Panc1 (cell line): ENCODE results near the gene FAM169A. TPM values are rescaled to one million over a fixed set of nuclear protein-coding genes. Genes with fewer than 3 reads are reported as not detected.
A peak's percentile ranks its signal among the peaks of the same experiment; 100 is the strongest.

Experiments
- ATAC-seq: fragments of 200-7000 bp; cut with Tn5 transposase; 2 replicates; pipeline ENCODE4 v1.9.1; 2020; ENCODE audit warnings: mild to moderate bottlenecking, moderate library complexity
- BruUV-seq: library from RNA; stranded (reverse); fragments of 400-500 nt; replicated peaks from 2 replicates; lab custom pipeline; 2021; lab: Mats Ljungman, UMichigan
- CTCF ChIA-PET: fragments of 300-600 bp; sonication (Branson Sonifier 250); formaldehyde crosslinking; loops from one replicate; lab custom pipeline; 2022; ENCODE audit warnings: antibody characterized with exemption; lab: Charles Lee
- POLR2A ChIA-PET: fragments of 300-600 bp; sonication (Branson Sonifier 250); formaldehyde crosslinking; loops from one replicate; lab custom pipeline; 2022; ENCODE audit warnings: antibody characterized with exemption; lab: Charles Lee
- DNase-seq: peaks from one replicate; pipeline ENCODE4 v3.0.0-alpha.2; 2010; ENCODE audit warnings: low read depth, low spot score
- H3K27ac ChIP-seq: 2 replicates; pipeline ENCODE4 v1.5.1; 2011; ENCODE audit warnings: mild to moderate bottlenecking, low read length, inconsistent platforms
- H3K27me3 ChIP-seq: fragments of 200-500 bp; sonication (Bioruptor generic); 2 replicates; pipeline ENCODE4 v1.6.0; 2014; ENCODE audit warnings: low read length, inconsistent platforms; ENCODE audit not compliant: control insufficient read depth, insufficient read depth
- H3K36me3 ChIP-seq: fragments of 200-500 bp; sonication (Bioruptor generic); 2 replicates; pipeline ENCODE4 v1.5.1; 2014; ENCODE audit warnings: inconsistent platforms, mild to moderate bottlenecking, low read length, moderate library complexity; ENCODE audit not compliant: control insufficient read depth, insufficient read depth
- H3K4me1 ChIP-seq: 2 replicates; pipeline ENCODE4 v1.5.1; 2011; ENCODE audit warnings: inconsistent platforms, mild to moderate bottlenecking, low read length, moderate library complexity; ENCODE audit not compliant: control insufficient read depth, insufficient read depth
- H3K4me3 ChIP-seq, 2 experiments: 2 replicates each; pipeline ENCODE4 v1.5.1; 2011 to 2012; ENCODE audit warnings: low read depth in 2 of 2, low read length in 2 of 2, mild to moderate bottlenecking in 2 of 2, inconsistent platforms in 1 of 2, moderate library complexity in 1 of 2
- H3K9me3 ChIP-seq: fragments of 200-500 bp; sonication (Bioruptor generic); 2 replicates; pipeline ENCODE4 v1.5.1; 2014; ENCODE audit warnings: low read depth, mild to moderate bottlenecking, inconsistent platforms, low read length, moderate library complexity; ENCODE audit not compliant: control insufficient read depth, insufficient read depth
- POLR2AphosphoS5 ChIP-seq: IDR thresholded peaks from 2 replicates; pipeline ENCODE4 v1.6.1; 2012; ENCODE audit warnings: mild to moderate bottlenecking, low read depth, low read length, moderate library complexity
- SIN3A ChIP-seq: IDR thresholded peaks from 2 replicates; pipeline ENCODE4 v1.6.1; 2012; ENCODE audit warnings: low read depth, mild to moderate bottlenecking, low read length, moderate library complexity, borderline replicate concordance; ENCODE audit not compliant: insufficient read depth
- TCF7L2 ChIP-seq: IDR thresholded peaks from 2 replicates; pipeline ENCODE4 v1.6.1; 2011; ENCODE audit warnings: mild to moderate bottlenecking, low read depth, low read length, inconsistent platforms
- in situ Hi-C: cut with HindIII; loops from 2 replicates; pipeline ENCODE4 v1.10.0; 2016; ENCODE audit warnings: low sequenced_read_pairs, low pct_unique_long_range_greater_than_20kb
- intact Hi-C: fragments of 100-400 bp; cut with micrococcal nuclease; formaldehyde crosslinking; loops from one replicate; pipeline ENCODE4 v1.10.0; 2022; ENCODE audit not compliant: unreplicated experiment
- total RNA-seq: library from RNA; stranded (reverse); gene quantifications from one replicate; pipeline ENCODE4 v1.2.1, GENCODE V29; 2021; ENCODE audit not compliant: unreplicated experiment
- TF ChIP-seq, protein P1 (sequence below), 2 experiments: IDR thresholded peaks; 2 replicates each; pipeline ENCODE4 v1.6.1; 2011 to 2012; ENCODE audit warnings: low read depth in 2 of 2, control low read depth in 1 of 2, low read length in 1 of 2, mild to moderate bottlenecking in 1 of 2, moderate library complexity in 1 of 2; ENCODE audit not compliant: insufficient read depth in 1 of 2
- TF ChIP-seq, protein P2 (sequence below): fragments of 450-650 bp; IDR thresholded peaks from 2 replicates; pipeline ENCODE4 v1.5.1; 2017; ENCODE audit warnings: mild to moderate bottlenecking

The FAM169A gene
- total RNA-seq, 1 experiment from 2014 or later = 23.1 TPM

DNA sequence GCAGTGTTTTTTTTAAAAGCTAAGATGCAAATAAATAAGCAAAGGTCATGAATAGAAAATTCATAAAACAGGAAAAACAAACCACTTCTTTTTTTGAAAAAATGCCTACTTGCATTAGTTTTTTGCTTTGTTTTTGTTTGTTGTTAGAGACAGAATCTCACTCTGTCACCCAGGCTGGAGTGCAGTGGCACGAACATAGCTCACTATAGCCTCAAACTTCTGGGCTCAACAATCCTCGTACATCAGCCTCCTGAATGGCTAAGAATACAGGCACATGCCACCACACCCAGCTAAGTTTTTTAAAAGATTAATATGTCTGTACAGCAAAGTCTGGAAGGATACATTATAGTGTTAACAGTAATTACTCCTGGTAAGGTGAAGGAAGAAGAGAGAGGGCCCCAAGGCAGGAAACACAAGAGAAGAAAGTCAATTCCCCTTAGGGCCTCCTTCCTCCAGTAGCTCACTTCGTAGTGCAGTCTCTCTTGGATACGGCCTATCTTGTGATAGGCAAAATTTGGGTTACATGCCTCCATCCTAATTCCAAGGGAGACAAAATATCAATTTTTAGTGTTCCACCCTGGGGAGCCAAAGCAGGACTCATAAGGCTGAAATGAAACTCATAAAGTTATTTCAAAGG lies 15.3 kb downstream of the FAM169A start:
- in situ Hi-C loops = no loop called here
- no peaks in the 10 kb centered on the region for H3K9me3 ChIP-seq
- no TSS peak for BruUV-seq
- H3K4me1 ChIP-seq = peaks cover 19% of the 10 kb centered on the region
- intact Hi-C loops = no loop called here
- TF ChIP-seq SIN3A = no peak
- TF ChIP-seq, protein P1, sequence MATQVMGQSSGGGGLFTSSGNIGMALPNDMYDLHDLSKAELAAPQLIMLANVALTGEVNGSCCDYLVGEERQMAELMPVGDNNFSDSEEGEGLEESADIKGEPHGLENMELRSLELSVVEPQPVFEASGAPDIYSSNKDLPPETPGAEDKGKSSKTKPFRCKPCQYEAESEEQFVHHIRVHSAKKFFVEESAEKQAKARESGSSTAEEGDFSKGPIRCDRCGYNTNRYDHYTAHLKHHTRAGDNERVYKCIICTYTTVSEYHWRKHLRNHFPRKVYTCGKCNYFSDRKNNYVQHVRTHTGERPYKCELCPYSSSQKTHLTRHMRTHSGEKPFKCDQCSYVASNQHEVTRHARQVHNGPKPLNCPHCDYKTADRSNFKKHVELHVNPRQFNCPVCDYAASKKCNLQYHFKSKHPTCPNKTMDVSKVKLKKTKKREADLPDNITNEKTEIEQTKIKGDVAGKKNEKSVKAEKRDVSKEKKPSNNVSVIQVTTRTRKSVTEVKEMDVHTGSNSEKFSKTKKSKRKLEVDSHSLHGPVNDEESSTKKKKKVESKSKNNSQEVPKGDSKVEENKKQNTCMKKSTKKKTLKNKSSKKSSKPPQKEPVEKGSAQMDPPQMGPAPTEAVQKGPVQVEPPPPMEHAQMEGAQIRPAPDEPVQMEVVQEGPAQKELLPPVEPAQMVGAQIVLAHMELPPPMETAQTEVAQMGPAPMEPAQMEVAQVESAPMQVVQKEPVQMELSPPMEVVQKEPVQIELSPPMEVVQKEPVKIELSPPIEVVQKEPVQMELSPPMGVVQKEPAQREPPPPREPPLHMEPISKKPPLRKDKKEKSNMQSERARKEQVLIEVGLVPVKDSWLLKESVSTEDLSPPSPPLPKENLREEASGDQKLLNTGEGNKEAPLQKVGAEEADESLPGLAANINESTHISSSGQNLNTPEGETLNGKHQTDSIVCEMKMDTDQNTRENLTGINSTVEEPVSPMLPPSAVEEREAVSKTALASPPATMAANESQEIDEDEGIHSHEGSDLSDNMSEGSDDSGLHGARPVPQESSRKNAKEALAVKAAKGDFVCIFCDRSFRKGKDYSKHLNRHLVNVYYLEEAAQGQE (IDR thresholded peaks at IDR 0.05; ENCODE audit: insufficient read depth in 1 of 2, low read depth in 2 of 2, low read length in 1 of 2) = no peak
- TF ChIP-seq, protein P2, sequence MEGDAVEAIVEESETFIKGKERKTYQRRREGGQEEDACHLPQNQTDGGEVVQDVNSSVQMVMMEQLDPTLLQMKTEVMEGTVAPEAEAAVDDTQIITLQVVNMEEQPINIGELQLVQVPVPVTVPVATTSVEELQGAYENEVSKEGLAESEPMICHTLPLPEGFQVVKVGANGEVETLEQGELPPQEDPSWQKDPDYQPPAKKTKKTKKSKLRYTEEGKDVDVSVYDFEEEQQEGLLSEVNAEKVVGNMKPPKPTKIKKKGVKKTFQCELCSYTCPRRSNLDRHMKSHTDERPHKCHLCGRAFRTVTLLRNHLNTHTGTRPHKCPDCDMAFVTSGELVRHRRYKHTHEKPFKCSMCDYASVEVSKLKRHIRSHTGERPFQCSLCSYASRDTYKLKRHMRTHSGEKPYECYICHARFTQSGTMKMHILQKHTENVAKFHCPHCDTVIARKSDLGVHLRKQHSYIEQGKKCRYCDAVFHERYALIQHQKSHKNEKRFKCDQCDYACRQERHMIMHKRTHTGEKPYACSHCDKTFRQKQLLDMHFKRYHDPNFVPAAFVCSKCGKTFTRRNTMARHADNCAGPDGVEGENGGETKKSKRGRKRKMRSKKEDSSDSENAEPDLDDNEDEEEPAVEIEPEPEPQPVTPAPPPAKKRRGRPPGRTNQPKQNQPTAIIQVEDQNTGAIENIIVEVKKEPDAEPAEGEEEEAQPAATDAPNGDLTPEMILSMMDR = no peak
- no peak for TF ChIP-seq TCF7L2
- TF ChIP-seq POLR2AphosphoS5 = no peak
- DNase-seq = no peak
- H3K27ac ChIP-seq = peak overlapping the region; percentile 65
- ChIA-PET CTCF (interaction anchor here (0.7 kb wide), 1 partner anchor 43 kb away, joined by 3 read pairs; no protein-coding TSS in a partner anchor), POLR2A (interaction anchor here (0.6 kb wide), 1 partner anchor 9 kb away, joined by 3 read pairs; no protein-coding TSS in a partner anchor)
- ATAC-seq = peak; percentile 52; the same call in 1 of the 2 replicates
- no peaks in the 10 kb centered on the region for H3K36me3 ChIP-seq
- no peak overlapping the region for H3K4me3 ChIP-seq
- H3K27me3 ChIP-seq = no peaks in the 10 kb centered on the region

- H3K27ac ChIP-seq = peak overlapping the region; percentile 40; the same call in 1 of the 2 replicates
- no peaks in the 10 kb centered on the region for H3K9me3 ChIP-seq
- no peak overlapping the region for H3K4me3 ChIP-seq
- ChIA-PET CTCF (no interaction called here), POLR2A (interaction anchor here (0.7 kb wide), 1 partner anchor 77 kb away, joined by 5 read pairs; no protein-coding TSS in a partner anchor)
- no peak for ATAC-seq
- in situ Hi-C loops (no loop called here), intact Hi-C loops (no loop called here)
- TF ChIP-seq SIN3A (no peak), TCF7L2 (no peak), POLR2AphosphoS5 (no peak)
- TF ChIP-seq, protein P1 (IDR thresholded peaks at IDR 0.05; ENCODE audit: insufficient read depth in 1 of 2, low read depth in 2 of 2, low read length in 1 of 2) = no peak
- TF ChIP-seq, protein P2 = no peak
- H3K36me3 ChIP-seq = no peaks in the 10 kb centered on the region
- no peaks in the 10 kb centered on the region for H3K27me3 ChIP-seq
- no peak for DNase-seq
- BruUV-seq = no TSS peak
- peaks cover 19% of the 10 kb centered on the region for H3K4me1 ChIP-seq
These were observed 16.2 kb downstream of the FAM169A start for GRCh38 chr5:74850030-74850429.
